Heart left ventricle (tissue), 13 donors: ENCODE data around the gene SKA2.

Source experiments
- POLR2A ChIP-seq, 2 donors: fragments of 450-650 bp; IDR thresholded peaks; one replicate each; pipeline ENCODE4 v1.6.1; 2017; ENCODE audit warnings: antibody characterized with exemption in 2 of 2, mild to moderate bottlenecking in 2 of 2, moderate library complexity in 2 of 2
- TF ChIP-seq, protein P1 (sequence below), 12 donors: fragments of 200-600 bp; sonication (generic) in 4 of 12; IDR thresholded peaks; one replicate each; pipeline versions ENCODE4 v1.5.0 to v1.8.0; 2018 to 2022; ENCODE audit warnings: antibody characterized with exemption in 12 of 12, mild to moderate bottlenecking in 5 of 12
- donor health status: ischemic (EF 13 %, LVEDD 7.1; RV severe dilation, severe dysfunction).
- donor health status: DM: no; HTN: yes; CAD: no.
- donor health status: DM: no; HTN: no; CAD: no.
- donor health status: ischemic (EF 25% LVEDD 6.9; RV normal size, moderate dysfunction).
- donor health status: ischemic (EF 25% LVEDD 5.7; RV mildly dilated, moderate dysfunction).
- donor health status: ischemic (EF 35%, LVEDD 5.7; RV mildly dilated, moderate dysfunction).
- donor health status: nonischemic (EF 11% LVEDD 7.7; RV severe dilation, severe dysfunction).
- donor health status: DM: yes; HTN: yes; CAD: no.
- donor health status: PGD.
- donor health status: ischemic (EF 29% LVEDD 5.4; RV normal size, mild dysfunction).
- donor health status: nonischemic (EF 23%, LVEDD 6.1; RV moderate dilation, normal function).

DNA sequence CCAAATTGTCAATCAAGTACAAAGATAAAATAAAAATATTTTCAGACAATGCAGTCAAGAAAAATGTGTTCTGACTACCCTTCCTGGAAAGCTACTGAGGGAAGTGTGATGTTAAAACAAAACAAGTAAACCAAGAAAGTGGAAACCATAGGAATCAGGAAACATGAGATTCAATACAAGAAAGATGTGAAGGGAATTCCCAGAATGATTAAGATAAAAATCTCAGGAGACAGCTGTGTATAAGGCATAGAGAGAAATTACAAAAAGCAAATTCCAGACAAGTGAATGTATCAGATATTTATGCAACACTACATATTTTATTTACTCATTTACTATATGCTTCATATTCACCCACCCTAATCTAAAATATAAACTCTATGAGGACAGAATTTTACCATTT, 80.5 kb downstream of the SKA2 start:
- TF ChIP-seq, protein P1, sequence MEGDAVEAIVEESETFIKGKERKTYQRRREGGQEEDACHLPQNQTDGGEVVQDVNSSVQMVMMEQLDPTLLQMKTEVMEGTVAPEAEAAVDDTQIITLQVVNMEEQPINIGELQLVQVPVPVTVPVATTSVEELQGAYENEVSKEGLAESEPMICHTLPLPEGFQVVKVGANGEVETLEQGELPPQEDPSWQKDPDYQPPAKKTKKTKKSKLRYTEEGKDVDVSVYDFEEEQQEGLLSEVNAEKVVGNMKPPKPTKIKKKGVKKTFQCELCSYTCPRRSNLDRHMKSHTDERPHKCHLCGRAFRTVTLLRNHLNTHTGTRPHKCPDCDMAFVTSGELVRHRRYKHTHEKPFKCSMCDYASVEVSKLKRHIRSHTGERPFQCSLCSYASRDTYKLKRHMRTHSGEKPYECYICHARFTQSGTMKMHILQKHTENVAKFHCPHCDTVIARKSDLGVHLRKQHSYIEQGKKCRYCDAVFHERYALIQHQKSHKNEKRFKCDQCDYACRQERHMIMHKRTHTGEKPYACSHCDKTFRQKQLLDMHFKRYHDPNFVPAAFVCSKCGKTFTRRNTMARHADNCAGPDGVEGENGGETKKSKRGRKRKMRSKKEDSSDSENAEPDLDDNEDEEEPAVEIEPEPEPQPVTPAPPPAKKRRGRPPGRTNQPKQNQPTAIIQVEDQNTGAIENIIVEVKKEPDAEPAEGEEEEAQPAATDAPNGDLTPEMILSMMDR (IDR thresholded peaks at IDR 0.05) = no peak
- TF ChIP-seq POLR2A (IDR thresholded peaks at IDR 0.05) = no peak
